ENCODE results near the gene IGF1R.

Gene IGF1R

DNA sequence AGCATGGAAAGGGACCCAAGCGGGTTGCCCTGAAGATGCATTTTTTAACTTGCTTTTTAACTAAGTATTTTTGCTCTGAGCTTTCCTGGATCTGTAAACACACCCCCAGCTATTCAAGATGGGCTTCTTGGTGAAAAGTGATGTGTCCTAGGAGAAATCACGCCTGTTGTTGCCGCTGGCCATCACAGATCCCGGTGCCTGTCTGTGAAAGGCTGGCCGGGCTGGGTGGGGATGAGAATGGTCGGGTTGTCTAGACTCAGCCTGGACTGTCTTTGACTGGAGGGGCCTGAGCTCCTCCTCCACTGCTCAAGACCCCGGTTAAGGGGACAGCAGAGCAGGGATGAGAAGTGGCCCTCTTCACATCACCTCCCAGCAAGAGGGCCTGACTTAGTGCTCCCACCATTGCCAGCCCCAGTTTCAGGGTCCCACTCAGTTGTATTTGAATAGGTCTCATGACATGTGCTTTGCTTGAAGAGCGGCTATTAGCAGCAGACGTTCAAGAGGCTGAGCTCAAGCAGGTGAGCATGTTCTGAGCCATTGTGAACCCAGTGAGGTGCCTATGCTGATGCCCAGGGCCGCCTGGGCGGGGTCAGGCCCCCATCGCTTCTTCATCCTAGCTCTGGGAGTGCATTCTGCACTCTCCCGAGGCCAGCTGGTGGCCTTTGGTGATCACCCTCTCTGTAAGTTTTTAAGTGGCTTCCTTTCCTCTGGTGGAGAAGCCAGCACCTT lies 79.9 kb downstream of the IGF1R start:
- DNase-seq: no peak

DNA sequence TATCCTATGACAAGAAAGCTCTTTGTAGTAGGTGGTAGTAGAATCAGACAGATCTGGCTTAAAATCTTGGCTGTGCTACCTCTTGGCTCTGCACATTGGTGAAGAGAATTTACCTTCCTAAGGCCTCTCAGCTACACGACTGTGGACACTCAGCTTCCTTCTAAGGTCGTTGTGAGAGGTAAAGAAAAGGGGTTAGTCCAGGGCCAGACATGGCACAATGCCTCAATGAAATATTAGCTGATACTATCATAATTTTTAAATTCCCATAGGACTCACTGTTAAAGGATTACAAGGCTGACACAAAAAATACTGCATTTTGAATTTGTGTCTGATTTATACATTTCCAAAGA lies 80.4 kb downstream of the IGF1R start:
- DNase-seq: no peak

DNA sequence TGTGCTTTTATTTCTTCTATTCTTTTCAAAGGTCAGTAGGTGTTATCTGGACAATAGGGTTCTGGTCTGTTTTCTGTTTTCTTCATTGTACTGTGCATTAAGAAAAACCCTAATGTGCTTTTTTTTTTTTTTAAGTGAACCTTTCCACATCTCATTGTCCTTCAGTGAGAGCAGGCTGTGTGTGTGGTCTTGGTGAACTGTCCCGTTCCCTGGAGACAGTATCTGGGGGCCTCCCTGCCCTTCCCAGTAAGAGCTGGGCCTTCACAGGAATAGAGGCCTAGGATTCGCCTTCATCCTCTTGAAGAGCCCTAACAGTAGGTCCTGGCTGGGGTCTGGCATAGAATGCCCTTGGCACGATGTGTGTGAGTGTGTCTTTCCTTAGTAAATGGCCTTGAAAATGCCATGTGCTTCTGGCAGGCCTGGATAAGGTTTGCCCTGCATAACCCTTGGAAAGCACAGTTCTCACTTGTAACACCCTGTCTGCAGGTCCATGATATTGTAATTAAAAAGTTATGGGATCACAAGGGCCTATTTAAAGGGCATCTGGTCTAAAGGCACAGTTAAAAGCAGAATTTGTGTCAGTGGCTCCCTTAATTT lies 81.2 kb downstream of the IGF1R start:
- DNase-seq: no peak

DNA sequence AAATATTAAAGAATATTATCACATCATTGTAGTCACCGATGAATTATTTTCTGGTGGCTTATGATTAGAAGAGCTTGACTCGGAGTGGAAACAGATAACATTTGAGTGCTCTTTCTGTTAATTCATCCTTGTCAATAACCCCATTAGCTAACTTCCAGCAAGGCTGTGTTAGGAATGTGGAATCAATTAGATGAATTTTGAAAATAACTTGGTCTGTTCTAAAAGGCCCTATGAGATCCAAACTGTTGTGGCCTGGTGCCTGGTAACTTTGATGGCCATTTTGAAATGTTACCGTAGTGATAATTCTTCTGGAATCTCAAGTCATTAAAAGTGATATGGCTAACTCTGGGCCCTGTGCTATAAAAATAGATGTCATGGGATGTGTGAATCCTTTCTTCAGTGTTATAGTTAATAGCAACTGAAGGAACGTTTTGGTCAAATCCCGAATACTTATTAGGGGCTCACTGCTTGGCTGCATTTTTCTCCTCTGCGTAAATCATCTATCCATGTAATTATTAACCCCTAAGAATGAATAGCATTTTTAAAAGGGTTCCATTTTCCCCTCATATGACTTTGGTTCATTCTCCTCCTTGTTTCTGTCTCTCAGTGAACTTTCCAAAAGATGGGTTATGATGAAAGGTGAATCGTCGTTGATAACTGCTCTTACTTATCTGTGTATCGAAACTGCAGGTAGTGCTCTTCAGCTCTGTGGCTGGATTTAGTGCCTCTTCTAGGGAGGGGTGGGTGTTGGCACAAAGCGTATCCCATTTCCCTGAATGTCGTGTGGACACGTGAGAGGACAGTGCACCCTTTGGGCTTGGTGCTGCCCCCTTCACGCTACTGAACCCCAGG lies 82.7 kb downstream of the IGF1R start:
- no peak for DNase-seq

DNA sequence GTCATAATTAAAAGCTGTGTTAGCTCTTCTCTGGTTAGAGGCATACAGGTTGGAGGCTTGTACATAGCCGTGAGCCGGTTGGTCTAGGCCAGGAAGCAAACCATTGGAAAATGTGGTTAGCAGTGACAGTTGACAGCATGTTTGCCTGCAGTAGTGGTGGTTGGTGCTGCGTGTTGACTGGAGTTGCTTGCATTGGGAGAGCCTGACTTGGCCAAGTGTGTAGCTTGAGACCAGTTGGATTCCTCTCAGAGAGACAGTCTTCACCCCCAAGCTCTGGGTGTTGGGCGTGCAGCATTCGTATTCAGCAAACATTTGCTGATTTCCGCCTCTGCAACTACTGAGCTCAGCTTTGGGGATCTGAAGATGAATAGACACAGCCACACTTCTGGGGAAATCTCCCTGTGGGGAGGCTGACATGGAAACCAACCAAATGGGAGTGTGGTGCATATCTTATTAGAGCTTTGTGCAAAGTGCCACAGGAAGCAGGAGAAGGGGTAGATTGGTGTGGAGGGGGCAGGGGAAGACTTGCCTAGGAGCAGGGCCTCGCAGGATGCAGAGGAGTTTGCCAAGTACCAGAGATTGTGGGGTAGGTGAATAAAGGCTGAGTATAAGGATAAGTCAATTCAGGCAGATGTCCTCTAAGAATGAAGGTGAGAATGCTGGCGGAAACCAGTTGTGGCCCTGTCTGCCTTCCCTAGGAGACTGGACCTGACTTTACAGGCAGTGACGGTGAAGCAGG lies 83.5 kb downstream of the IGF1R start:
- DNase-seq: no peak

DNA sequence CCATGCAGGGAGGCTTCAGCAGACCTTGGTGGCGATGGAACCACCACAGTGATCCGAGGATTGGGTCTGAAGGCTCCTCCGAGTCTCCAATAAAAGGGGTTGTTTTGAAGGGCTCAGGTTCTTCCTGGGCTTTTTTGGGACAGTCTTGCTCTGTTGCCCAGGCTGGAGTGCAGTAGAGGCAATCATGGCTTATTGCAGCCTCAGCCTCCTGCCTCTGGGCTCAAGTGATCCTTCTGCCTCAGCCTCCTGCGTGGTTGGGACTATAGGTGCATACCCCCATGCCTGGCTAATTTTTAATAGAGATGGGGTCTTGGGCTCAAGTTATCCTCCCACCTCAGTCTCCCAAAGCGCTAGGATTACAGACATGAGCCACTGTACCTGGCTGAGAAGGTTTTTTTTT lies 84.8 kb downstream of the IGF1R start:
- DNase-seq: no peak

DNA sequence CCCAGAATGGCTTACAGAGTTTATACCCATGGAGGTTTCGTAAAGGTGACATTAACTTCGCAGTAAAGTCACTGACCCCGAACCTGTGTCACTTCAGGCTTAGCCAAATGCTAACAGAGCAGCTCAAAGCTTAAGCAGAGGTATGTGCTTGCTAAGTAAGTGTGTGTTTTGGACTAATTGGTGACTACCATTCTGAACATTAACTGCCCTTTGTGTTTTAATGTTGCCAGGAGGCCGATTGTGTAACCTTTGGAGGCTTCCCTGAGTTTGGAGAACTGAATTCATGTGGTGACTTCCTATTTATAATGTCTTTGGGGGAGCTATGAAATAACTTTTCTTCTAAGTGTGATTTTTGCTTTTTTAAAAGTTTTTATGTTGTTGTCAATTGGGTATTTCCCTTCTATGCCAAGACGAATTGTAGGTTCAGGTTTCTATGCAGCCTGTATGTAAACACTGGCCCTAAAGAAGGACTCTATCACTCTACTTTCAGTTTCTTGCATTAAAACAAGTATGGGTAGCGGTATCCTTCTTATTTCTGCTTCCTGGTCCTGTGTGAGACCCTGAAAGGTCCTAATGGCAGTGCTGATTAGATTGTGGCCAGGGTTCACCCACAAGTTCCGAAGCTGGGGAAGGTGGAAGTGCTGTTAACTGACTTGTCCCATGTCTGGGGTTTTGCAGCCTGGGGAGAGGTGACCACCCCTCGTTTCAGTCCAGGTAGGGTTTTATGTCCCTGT lies 86.3 kb downstream of the IGF1R start:
- DNase-seq: no peak

DNA sequence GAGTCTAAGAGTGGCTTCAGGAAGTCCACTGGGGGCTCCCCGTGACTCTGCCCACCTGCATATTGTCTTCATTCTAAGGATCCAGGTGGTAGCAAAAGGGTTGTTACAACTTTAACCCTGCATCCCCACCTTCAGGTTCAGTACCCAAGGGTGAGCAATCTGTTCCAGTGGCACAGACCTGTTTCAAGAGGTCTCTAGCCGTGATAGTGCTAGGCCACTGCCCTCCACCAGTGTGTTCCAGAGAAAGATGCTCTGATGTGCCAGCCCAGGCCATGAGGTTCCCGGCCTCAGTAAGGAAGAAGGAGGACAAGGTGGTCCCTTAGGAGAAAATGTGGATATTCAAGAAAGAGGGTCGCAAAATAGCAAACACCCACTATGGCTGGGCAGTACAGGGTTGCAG lies 87.0 kb downstream of the IGF1R start:
- no peak for DNase-seq

DNA sequence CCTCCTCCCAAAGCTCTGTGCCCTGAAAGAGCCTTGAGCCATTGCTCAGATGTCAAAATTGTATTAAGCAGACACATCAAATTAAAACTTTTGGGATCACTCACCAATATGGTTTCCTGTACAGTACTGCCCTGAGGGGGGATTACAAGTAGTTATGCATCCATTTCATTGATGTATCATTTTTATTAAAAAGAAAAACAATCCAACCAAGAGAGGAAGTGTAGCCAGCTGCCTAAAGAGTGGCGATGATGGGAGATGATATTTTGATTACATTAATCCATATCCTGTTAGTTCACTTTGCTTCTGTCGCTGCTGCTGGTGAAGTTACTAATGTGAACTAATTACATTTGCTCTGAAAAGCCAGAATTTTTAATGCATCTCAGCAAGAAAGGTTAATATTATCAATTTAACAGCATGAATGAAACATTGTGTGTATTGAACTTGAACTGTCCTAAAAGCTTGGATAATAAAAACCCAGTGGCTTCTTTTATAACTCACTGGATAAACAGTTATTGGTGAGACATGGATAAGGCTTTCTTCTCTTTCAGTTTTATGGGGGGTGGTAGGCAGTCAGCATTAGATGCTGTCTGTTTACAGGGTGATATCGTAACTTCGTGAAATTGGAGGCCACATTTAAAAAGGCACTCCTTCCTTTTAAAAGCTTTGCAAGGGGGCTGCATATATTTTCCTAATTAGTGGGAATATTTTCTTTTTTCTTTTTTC lies 87.7 kb downstream of the IGF1R start:
- no peak for DNase-seq

DNA sequence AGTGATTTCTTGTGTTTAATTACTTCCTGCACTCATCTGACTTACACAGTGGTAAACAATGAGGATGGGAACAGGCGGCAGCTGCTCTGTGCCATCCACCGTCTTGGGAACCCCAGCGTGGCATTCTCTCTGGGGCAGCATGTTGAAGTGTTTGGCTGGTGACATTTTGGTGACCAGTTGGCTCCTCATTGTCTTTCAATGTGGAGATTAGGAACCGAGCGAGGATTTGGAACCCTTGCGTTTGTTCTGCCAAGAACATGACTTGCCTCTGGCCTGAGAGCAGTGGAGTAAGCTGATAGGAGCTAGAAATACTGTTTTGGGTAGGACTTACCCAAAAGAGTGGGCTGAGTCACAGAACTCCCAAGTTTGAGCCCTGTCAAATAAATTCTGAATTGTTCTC lies 88.8 kb downstream of the IGF1R start:
- DNase-seq: no peak

DNA sequence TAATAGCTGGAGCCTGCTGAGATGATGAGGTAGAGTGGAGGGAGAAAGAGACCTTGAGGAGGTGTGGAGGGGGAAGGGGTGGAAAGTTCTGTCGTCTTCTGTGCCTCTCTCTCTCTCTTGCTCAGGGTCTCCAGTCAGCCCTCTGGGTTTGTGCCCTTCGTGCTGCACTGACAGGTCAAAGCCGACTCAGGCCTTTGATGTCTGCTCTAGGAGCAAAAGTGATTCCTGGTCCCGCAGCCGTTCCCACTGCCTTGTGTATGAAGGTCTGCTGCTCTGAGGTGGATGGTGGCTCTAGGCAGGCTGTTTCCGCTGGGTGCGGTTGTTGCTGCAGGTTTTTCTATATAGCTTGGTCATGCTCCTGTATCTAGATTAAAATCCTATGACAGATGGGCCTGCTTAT lies 89.4 kb downstream of the IGF1R start:
- no peak for DNase-seq

DNA sequence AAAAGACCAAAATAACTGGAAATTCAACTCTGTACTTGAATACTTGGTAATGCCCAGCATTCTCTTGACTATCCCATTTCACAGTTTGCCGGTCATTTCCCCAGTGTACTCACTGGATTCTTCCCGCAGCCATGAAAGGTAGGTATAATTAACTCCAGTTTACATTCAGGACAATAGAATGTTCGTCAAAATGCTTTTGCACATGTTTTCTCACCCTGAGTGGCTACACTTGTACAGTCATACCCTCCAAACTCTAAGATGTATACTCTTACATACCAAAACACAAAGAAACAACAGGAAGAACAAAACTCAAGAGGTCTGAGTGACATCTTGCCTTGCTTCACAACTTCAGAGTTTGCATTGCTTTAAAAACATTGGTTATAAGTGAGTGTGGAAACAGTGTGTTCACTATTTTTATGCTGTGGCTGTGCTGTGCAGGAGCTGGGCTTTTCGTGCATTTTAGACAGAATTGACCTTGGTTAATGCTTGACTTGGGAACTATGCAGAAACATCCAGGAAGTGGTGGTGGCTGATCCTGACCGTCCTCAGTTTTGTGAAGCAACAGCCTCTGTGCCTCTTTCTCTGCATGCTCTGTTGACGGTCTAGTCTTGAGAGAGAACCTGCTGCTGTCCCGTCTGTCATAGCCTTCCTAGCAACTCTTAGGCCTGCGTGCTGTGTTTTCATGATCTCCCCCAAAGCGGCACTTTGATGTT lies 90.5 kb downstream of the IGF1R start:
- no peak for DNase-seq

DNA sequence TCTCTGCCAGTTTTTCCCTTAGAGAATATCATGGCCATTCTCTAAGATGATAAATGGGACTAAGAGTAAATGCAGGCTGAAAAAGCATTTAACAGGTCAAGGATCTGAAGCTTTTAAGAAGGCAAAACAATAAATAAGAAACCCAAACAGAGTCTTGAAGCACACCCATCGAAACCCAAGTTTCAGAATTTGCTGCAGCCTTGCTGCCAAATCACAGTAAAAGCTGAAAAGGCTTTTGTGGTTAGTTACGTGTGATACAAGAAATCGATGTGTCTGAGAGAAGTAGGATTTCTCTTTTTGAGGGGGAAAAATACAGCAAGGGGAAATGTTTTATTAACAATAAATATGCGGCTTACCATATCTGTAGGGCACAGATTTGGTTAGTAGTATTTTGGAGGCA lies 92.0 kb downstream of the IGF1R start:
- no peak for DNase-seq

DNA sequence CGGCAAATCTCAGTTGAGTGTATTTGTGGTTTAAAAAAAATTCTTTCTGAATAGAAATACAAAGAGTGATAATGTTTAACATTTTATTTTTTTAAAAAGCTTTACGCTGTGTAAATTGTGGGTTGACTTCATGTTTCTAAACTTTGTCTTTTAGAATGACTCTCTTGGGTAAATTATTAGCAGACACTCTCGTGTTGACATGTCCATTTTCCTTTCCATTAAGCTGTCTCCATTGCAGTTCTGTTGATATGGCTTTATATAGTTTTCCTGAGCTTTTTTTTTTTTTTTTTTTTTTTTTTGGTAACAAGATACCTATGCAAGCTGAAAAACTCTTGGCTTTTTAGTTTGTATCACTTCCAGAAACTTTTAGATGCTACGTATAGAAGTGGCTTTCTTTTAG lies 92.6 kb downstream of the IGF1R start:
- DNase-seq: no peak

DNA sequence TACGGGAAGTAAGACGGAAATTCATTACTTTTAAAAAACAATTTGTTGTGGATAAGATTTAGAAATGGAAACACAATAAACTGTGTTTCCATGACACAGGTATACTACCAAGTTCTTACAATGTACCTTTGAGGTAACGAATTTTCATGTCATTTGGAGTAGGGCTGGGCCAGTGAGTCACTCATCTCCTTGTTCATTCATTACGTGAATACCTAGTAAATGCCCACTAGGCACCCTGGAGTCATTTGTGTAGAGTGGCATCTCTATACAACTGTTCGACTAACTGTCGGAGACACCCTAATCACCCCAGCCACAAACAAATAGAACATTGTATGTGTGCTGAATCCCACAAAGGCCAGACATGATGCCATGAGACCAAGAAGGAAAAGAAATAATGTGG lies 94.8 kb downstream of the IGF1R start:
- DNase-seq: no peak

DNA sequence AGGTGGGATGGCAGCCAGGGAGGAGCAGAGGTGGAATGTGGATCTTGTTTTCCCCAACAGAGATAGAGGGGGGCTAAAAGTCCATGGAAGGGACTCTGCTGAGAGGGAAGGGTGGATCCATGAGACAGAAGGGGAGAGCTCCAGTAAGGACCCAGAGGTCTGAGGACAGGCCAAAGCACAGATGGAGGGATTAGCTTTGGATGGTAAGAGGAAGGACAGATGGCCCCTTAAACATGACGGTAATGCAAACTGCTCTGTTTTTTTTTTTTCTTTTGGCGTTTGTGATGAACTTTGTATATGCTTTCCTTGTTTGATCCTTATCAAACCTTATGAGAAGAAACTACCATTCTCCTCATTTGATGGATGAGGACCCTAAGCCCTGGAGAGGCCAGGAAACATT lies 96.2 kb downstream of the IGF1R start:
- no peak for DNase-seq

DNA sequence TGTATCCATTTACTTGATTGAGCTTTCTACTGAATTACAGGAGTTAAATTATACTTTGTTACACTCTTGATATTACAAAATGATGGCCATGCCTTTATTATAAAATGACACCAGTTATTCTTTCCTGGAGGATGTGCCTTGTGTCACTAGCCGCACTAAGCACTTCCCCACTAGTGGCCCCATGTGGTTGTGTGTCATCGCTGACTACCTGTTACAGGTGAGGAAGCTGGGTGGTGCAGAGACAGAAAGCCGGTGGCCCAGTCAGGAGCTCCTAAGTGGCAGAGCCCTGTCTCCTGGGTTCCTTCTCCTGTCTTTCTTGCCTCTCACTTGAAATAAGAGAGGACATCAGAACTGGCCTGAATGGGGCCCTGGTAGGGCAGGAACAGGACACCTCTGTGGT lies 96.8 kb downstream of the IGF1R start:
- DNase-seq: no peak

DNA sequence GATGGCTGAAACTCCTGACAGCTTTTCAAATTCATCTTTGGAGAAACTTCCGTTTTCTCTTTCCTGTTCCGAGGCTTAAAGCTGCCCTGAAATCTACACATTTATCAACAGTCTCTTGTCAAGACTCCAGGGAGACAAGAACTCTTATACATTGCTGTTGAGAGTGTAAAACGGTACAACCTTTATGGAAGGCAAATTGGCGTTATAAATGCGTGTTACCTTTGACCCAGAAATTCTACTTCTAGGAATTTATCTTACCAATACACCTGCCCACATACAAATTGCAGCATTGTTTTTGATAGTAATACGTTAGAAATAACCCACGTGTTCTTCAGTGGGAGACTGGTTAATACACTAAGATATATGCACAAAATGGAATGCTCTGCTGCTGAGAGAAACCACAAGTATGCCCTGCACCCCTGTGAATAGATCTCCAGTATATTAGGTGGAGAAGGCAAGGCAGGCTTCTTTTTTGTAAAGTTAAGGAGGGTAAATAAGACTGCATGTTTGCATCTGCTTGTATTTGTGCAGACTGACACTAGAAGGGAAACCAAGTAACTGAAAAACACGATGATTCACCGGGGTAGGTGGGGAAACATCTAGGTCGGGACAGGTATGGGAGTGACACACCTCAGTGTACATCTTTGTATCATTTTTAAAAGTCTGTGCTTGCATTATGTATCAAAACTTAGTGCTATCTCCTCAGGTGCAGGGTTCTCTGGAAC lies 97.5 kb downstream of the IGF1R start:
- no peak for DNase-seq

DNA sequence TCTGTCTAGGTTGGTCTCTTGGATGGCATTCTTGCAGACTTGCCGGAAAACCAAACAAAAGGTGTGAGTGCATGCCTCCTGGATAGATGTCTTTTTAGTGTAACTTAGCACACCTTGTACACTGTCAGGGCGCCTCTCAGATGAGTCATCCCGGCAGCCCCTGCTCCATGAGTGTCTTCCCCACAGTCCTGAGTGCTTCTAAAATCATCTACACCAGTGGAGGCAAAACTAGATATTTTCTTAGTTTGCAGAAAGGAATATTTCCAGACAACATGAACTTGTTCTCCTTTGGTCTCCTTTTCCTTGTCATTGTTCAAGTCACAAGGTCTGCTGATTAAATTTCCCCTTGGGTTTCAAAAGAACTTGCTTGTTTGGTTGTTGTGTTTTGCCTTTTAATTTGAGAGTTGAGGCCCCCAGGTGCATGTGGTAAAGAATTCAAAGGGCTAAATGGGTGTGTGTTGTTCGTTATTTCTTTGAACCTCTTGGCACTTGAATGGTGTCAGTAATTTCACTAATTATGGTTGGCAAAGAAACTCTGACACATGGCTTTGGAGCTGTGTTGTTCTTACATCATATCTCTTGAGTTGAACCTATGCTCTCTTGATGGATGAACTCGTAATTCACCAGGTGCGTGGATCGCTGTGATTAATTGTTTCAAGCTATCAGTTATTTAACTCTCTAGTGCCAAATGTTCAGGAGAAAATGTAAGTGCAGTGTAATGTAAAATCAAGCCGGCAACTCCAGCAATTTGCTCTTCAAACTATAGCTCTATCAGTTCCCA lies 98.2 kb downstream of the IGF1R start:
- no peak for DNase-seq

DNA sequence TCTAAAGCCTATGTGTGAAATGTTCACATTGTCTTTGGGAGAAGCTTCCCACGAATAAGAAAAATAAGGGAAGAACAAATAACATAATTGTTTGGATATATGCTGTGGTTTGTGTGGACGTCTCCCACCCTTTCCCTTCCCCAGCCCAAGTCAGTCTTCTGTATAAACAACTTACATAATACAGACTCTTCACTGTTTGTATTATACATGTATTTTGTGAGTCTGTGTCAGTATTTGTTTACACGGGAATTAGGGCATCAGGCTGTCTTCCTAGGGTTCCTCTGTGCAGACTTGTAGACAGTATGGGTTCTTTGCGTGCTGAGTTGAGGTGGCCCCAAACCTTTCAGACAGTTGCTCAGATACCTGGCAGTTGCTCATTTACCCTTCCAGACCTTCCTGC lies 103.4 kb downstream of the IGF1R start:
- DNase-seq: no peak

Data from CD4-positive, alpha-beta T cell treated with Interferon alpha-2 for 1 hour (primary cell).